ENCODE measurements around the gene LRRC53. TPM values are rescaled to one million over a fixed set of nuclear protein-coding genes. Genes with fewer than 3 reads are reported as not detected.

Gene LRRC53
- total RNA-seq, 1 experiment from 2014 or later = not detected

GRCh38 chr1:74463333-74463988 lies 49.0 kb downstream of the LRRC53 start:
- no peak for DNase-seq (ENCODE audit: low read depth, low spot score)
- in situ Hi-C loops (cut with HindIII; ENCODE audit: low pct_unique_long_range_greater_than_20kb, low sequenced_read_pairs) = no loop called here

DNA sequence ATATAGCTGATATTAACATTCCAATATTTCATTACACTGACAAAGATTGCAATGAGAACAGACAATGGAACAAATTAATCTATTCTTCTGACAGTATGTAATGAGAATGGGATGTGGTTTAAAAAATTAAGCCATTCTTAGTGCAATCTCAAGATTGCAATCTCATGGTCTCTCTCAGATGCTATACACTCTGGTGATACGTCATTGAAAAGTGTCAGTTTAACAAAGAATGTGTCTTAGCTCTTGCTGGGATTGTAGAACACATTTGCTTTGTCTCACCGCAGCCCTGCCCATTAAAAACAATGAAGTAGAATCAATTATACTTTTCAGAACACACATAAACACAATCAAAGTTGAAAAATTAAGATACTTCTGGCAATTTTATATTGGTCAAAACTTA lies 55.2 kb downstream of the LRRC53 start:
- in situ Hi-C loops (cut with HindIII; ENCODE audit: low pct_unique_long_range_greater_than_20kb, low sequenced_read_pairs) = no loop called here
- DNase-seq (ENCODE audit: low read depth, low spot score) = no peak

DNA sequence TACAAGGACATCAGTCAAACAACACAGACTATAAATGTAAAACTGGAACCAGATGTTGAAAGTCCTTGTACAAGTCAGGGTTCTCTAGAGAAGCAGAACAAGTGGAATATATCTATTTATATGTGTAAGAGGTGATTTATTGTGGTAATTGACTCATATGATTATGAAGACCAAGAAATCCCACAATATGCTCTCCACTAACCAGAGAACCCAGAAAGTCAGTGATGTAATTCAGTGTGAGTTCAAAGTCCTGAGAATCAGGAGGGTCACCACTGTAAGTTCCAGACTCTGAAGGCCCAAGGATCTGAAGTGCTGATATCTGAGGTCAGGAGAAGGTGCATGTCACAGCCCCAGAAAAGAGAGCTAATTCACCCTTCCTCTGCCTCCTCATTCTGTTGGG lies 57.0 kb downstream of the LRRC53 start:
- DNase-seq (ENCODE audit: low read depth, low spot score) = no peak
- in situ Hi-C loops (cut with HindIII; ENCODE audit: low pct_unique_long_range_greater_than_20kb, low sequenced_read_pairs) = no loop called here

DNA sequence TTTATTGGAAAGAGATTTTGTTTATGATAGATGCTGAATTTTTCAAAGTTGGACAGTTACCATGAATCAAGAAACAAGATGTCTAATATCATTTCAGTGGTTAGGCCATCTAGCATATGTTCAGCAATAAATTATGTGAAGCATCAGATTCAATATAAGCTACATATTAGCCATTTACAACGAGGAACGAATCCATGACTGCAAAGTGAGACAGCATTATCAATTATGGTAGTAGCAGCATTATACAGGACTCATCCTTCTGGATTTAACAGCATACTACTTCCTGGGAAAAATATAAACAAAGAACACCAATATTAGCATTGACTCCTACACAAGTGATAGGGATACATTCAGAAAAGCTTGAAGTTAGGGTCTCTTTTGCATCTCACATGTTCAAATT lies 59.1 kb downstream of the LRRC53 start:
- in situ Hi-C loops (cut with HindIII; ENCODE audit: low pct_unique_long_range_greater_than_20kb, low sequenced_read_pairs) = no loop called here
- no peak for DNase-seq (ENCODE audit: low read depth, low spot score)

- DNase-seq (ENCODE audit: low read depth, low spot score) = no peak
Observed at GRCh38 chr1:74452035-74452434, 60.4 kb downstream of the LRRC53 start.

GRCh38 chr1:74437035-74437434 lies 75.4 kb downstream of the LRRC53 start:
- in situ Hi-C loops (cut with HindIII; ENCODE audit: low pct_unique_long_range_greater_than_20kb, low sequenced_read_pairs) = no loop called here
- no peak for DNase-seq (ENCODE audit: low read depth, low spot score)

More at GRCh38 chr1:74452035-74452434, 60.4 kb downstream of the LRRC53 start:
- in situ Hi-C loops (cut with HindIII; ENCODE audit: low pct_unique_long_range_greater_than_20kb, low sequenced_read_pairs) = no loop called here

GRCh38 chr1:74436078-74436477 lies 76.3 kb downstream of the LRRC53 start:
- DNase-seq (ENCODE audit: low read depth, low spot score) = no peak
- in situ Hi-C loops (cut with HindIII; ENCODE audit: low pct_unique_long_range_greater_than_20kb, low sequenced_read_pairs) = no loop called here

DNA sequence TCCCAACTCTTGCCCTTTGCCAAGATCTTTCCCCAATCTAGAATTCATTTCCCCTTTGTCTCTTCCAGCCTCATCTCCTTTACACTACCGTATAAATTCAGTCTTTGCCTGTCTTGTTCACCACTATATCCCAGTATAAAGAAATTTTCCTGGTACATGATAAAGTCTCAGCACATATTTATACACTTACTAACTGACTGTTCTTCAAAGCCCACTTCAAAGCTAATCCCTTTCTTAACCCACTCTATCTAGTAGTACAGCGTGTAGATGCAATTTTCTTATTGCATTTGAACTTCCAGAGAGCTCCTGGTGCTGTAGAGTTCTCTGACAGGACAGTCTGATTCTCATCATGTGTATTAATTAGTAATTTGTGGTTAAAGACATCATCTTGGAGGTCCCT lies 78.1 kb downstream of the LRRC53 start:
- no peak for DNase-seq (ENCODE audit: low read depth, low spot score)
- in situ Hi-C loops (cut with HindIII; ENCODE audit: low pct_unique_long_range_greater_than_20kb, low sequenced_read_pairs) = no loop called here

DNA sequence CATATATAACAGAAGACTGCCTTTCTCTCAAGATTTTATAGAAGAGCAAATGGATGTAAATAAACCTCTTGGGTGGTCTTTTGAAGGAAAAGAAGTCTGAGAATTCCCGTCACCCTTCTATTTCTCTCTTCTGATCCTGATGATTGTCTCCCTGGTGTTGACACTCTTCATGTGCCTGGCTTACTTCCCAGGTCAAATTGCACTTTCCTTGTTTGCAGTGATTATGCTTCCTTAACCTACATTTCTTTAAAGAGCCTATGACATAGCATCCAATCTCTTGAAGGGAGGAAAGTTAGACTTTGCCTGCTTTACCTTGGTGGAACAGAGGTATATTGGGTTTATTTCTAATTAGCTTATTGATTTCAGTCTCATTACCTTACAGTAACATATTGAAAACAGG lies 80.1 kb downstream of the LRRC53 start:
- in situ Hi-C loops (cut with HindIII; ENCODE audit: low pct_unique_long_range_greater_than_20kb, low sequenced_read_pairs) = no loop called here
- DNase-seq (ENCODE audit: low read depth, low spot score) = no peak

DNA sequence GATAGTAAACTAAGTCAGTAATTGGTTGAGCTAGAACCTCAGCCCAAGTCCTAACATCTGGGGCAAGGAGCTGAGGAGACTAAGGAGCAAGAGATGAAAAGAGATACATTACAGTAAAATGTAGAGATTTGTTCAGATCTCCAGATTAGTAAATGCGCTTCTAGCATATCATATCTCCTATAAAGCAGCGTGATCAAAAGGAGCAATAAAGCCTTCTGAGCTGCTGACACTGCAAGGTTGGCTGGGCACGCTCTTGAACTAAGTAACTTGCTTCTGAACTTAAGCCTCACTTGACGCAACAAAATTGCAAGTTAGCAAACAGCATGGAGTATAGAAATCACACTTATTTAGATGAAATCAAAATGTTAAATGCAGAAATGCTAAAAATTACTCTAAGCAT lies 80.9 kb downstream of the LRRC53 start:
- in situ Hi-C loops (cut with HindIII; ENCODE audit: low pct_unique_long_range_greater_than_20kb, low sequenced_read_pairs) = no loop called here
- DNase-seq (ENCODE audit: low read depth, low spot score) = no peak

GRCh38 chr1:74430342-74430934 lies 82.0 kb downstream of the LRRC53 start:
- DNase-seq (ENCODE audit: low read depth, low spot score) = peak; percentile 95
- in situ Hi-C loops (cut with HindIII; ENCODE audit: low pct_unique_long_range_greater_than_20kb, low sequenced_read_pairs) = no loop called here

- in situ Hi-C loops (cut with HindIII; ENCODE audit: low pct_unique_long_range_greater_than_20kb, low sequenced_read_pairs) = no loop called here
- no peak for DNase-seq (ENCODE audit: low read depth, low spot score)
Observed at GRCh38 chr1:74429580-74429979, 82.8 kb downstream of the LRRC53 start.

- in situ Hi-C loops (cut with HindIII; ENCODE audit: low pct_unique_long_range_greater_than_20kb, low sequenced_read_pairs) = no loop called here
- DNase-seq (ENCODE audit: low read depth, low spot score) = no peak
Observed at GRCh38 chr1:74427681-74428080, 84.7 kb downstream of the LRRC53 start.

GRCh38 chr1:74426208-74426937 lies 86.0 kb downstream of the LRRC53 start:
- DNase-seq (ENCODE audit: low read depth, low spot score) = no peak

GRCh38 chr1:74425676-74426075 lies 86.7 kb downstream of the LRRC53 start:
- no peak for DNase-seq (ENCODE audit: low read depth, low spot score)
- in situ Hi-C loops (cut with HindIII; ENCODE audit: low pct_unique_long_range_greater_than_20kb, low sequenced_read_pairs) = no loop called here

More at GRCh38 chr1:74426208-74426937, 86.0 kb downstream of the LRRC53 start:
- in situ Hi-C loops (cut with HindIII; ENCODE audit: low pct_unique_long_range_greater_than_20kb, low sequenced_read_pairs) = no loop called here

GRCh38 chr1:74423471-74423870 lies 88.9 kb downstream of the LRRC53 start:
- in situ Hi-C loops (cut with HindIII; ENCODE audit: low pct_unique_long_range_greater_than_20kb, low sequenced_read_pairs) = no loop called here
- no peak for DNase-seq (ENCODE audit: low read depth, low spot score)

DNA sequence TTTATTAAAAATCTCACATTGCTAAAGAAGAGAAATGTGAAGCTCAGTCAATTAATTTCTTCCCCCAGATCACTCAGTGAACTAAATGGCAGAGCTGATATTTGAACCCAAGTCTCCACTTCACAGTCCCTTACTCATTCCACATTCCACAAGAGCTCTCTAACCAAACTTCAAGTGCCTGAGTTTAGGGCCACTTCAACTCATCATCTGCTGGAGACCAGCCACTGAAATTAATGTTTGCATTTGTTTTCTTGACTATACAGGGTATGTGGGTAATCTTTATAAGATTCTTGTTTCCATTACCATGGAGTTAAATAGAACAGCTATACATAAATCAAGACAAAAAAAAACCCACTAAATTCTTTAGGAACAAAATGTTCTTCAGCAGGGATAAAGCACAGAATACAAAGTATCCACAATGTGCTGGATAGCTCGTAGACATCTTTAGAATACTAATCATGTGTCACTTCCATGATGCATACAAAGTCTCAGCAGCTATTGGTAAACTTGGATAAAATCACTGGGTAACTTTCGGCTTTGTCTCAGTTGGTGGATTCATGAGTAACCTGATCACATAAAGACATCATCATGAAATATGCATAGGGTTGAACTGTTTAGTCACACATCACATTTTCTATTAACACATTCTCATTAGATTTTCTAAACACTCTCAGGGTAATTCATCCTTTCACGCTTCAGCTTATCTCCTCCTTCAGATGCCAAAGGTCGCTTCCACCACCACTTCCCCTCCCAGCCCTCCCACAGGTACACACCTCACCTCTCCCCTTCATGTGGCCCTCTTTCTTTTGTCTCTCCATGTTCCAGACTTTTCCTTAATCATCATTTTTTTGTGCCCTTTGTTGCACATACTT lies 89.8 kb downstream of the LRRC53 start:
- in situ Hi-C loops (cut with HindIII; ENCODE audit: low pct_unique_long_range_greater_than_20kb, low sequenced_read_pairs) = no loop called here
- no peak for DNase-seq (ENCODE audit: low read depth, low spot score)

GRCh38 chr1:74420467-74420866 lies 91.9 kb downstream of the LRRC53 start:
- no peak for DNase-seq (ENCODE audit: low read depth, low spot score)
- in situ Hi-C loops (cut with HindIII; ENCODE audit: low pct_unique_long_range_greater_than_20kb, low sequenced_read_pairs) = no loop called here

All from SK-MEL-5 (cell line).